ENCODE measurements around the gene ELL2.
"Not testable (repeated sequence)": the region's sequence is repeated elsewhere in the genome, so short reads cannot be mapped to it uniquely, and the experiment has no call there.

Gene ELL2

DNA sequence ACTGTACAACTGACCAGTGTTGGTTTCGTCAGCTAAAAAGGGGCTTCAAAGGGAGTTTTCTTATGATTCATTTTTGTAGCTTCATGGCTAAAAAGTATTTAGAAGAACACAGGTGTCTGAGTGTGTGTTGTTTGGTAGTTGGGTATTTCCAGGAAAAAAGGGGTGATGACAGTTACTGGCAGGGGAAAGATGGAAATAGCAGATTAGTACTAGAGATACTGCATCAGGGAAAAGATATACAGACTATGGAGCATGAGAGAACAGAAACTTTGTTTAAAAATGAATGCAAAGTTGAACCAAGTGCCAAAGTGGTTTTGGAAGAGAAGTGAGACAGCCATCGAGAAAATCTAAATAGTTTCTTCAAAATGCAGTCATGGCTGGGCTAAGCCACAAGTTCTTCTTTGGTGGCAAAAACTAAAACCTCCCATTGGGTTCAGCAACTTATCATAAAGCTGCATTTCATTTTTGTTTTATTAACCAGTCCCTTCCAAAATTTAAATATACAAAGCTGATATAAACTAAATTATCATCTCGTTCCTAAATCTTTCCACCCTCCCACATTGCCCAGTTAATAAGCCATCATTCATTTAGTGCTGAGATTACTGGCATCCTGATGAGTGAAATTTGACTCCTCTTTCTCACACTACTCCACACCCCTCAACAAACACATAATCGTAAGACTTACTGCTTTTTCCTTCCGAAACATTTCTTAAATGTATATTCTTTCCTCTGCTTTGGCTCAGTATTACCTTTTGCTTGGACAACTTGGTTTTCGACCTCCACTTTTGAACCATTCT lies 33.5 kb downstream of the ELL2 start:
- no peak for DNase-seq

DNA sequence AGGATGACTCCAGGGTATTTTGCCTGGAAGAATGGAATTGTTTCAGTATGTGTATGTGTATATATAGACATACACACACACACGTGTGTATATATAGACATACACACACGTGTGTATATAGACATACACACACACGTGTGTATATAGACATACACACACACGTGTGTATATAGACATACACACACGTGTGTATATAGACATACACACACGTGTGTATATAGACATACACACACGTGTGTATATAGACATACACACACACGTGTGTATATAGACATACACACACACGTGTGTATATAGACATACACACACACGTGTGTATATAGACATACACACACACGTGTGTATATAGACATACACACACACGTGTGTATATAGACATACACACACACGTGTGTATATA lies 34.4 kb downstream of the ELL2 start:
- DNase-seq: not testable (repeated sequence)

DNA sequence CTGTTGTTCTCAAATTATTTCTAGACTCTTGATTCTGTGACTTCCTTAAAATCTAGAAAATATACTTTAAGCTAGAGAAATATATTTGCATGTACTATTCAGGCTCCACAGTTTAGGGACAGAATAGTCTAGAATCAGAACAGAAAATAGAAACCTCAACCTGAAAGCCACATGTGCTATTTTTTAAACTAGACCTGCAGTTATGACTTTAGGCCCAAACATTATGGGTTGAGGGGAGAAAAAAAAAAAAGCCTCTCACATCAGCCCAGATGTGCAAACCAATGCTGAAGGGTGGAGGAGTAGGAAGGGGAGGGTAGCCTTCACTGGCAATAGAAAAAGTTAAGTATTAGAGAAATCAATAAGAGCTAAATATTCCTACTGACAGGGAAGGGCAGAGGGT lies 35.7 kb downstream of the ELL2 start:
- DNase-seq: no peak

DNA sequence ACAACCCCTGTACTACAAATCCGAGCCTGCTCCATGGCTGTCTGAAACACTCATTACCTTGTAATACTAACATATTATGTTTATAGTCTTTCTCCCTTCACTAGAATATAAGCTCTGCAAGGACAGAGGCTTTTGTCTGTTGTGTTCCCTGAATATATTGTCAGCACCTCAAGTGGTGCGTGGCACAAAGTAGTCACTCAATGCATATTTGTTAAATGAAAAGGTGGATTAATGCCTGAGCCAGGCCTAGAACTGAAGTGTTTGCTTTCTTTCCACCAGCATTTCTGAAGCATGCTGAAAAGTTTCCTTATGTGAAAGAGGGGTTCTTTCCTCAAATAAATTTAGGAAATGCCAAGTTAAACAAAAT lies 36.3 kb downstream of the ELL2 start:
- no peak for DNase-seq

DNA sequence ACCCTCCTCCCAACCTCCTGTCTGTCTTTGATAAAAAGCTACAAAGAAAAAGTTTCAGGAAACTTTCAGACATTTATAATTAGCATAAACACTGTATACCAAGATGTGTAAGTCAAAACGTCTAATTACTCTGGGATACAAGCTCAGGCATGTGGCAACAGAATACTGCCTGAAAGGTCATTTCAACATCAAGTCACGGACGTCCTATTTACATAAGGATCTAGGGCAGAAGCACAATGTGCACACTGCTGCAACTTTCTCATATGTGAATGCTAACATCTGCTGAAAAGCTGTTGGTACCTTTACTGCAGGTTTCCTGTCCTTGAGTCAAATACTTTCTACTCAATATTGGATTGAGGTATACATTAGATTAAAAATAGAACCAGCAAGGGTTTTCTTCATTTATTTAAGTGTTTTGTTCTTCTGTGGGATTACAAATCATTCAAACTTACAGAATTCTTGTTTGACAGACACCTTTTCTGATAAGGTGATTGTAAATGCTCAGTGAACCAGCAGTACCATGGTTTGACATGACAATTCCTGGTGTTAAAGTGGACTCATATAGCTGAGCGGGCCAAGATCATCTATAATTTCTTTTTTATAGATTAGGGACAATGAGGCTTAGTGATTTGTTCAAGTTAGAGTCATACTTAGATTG lies 36.8 kb downstream of the ELL2 start:
- no peak for DNase-seq

DNA sequence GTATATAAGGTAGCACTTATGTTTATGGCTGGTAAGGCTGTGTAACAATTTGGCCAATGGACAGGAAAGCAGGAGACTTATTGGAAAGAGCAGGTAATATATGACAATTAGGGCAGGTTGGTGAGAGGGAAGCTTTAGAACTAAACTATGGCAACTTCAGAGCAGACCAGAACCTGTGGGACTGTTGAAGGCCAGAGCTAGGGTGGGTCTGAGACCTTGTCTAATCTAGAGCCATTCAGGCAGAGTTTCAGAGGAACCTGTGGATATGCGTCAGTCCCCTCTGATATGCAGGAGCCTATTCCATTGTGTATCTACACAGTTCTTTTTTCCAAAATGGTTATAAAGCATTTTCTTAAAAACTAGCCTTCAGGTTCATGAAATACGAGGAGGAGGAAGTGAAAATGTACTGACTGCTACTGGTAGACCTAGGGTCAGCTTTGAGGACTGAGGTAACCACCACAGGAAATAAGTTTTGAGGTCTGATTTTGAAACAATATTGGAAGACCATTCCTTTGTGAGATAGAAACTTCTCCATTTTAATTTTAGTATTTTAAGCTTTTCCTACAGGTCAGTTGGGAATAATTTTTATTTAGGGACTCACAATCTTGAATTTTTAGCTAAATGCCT lies 37.6 kb downstream of the ELL2 start:
- DNase-seq: no peak

DNA sequence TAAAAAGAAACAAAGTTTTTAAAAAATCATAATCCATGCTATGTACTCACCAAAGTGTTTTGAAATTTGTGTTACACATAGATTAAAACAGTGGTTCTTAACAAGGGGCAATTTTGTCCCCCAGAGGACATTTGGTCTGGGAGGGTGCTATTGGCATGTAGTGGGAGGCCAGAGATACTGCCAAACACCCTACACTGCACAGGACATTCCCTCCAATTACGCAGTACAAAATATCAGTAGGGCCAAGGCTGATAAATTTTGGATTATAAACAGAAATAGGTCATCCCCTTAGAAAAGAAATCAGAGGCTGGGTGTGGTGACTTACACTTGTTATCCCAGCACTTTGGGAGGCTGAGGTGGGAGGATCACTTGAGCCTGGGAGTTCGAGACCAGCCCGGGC lies 38.9 kb downstream of the ELL2 start:
- DNase-seq: no peak

DNA sequence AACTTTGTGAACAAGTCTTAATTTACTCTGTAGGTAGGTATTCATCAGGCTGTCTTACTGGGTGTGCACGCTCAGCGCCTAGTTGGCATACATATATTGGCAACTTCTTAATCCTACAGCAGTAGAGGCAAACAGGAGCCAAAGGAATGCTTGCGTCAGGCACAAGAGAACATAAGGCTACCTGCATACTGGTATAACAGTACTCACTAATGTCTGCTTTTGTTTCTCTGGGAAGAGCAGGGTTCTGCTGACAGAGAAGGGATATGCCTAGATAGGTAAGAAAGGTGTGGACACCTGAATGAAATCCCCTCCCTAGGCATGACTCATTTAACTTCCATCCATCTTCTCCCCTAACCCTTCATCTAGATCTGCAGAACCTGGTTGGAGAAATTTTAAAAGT lies 40.1 kb downstream of the ELL2 start:
- DNase-seq: no peak

DNA sequence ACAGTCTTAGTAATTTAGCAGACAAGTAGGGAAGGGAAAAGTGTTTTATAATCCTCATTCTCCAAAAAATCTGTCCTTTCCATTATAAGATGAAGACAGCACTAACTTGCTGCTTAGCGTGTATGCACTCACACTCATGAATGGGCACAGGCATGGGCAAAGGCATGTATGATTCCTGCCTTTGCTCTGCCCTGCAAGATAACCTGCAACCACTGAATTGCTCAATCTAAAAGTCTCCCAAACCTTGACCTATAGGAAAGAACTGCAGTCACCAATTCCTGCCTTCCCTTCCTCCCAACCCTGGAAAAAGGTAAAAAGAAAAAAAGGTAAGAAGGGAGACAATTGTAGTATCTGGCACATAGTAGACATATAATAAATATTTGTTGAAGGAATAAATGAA lies 40.8 kb downstream of the ELL2 start:
- no peak for DNase-seq

DNA sequence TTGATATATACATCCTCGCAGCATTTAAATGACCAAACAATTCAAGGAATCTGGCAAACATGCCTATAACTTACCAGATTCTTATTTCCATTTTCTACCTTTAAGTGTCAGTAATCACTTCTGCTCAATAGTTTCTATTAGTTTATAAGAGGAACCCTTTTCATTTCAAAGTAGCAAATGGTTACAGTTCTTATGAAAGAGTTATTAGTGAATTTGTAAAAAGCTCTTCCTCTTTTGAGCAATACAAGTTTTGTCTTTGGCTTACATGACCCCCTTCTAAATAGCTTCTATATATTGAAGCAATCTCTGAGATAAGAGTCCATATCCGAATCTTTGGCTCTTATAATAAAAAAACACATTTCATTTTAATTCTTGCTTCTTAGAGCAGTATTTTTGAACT lies 42.0 kb downstream of the ELL2 start:
- DNase-seq: no peak

DNA sequence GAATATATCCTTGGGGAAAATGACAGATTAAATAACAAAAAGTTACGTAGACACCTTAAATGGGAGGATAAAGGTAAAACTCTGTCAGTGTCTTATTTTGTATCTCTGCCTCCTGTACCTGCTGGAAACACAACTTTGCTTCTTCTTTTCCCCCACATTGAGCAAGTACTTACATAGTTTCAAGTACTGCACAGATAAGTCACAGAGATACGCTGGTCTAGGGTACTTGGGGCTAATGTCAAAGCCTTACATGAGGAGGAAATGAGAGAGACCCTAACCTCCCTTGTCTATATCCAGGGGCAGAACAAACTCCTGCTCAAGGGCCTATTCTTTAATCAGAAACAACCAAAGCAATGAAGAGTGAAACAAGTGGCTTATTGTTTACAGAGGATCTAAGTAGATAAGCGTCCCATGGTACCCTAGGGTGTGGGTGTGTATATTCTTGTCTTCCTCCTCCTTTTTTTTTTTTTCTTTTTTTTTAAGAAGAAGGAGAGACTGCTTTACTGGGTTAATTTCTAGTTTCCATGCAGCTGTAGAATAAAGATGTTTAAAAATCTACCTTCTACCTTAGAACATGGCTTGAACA lies 43.1 kb downstream of the ELL2 start:
- no peak for DNase-seq

DNA sequence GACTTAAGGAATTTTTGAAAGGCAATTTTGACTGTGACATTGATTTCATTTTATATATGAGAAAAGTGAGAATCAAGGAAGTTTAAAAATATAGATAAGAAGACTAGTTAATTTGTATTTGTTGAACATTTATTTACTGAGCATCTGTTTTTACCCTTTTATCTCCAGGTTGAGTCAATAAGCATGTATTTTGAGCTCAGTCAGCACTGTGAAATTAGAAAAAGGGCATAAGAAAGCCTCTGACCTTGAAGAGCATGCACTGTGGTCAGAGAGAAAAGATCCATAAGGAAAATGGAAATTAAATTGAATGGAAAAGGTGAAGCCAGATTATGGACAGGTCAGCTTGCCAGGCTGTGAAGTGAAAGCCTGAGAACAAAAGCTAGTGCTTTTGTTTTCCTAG lies 44.4 kb downstream of the ELL2 start:
- DNase-seq: no peak

DNA sequence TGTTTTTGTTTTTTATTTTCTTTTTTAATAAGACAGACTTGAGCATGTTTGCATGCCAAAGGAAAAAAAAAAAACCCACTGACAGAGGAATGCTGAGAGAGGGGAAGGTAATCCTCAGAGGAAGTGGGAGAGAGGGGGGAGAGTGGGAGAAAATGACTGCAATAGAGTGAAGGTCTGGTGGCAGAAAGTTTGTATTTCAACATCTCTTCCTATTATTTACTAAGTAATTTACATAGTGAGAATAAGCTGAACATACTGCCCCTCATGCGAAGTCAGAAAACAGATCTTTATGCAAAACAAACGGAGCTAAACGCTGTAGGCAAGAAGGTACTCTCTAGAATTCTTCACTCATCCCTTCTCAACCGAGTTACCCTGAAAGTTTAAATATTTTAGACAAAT lies 45.0 kb downstream of the ELL2 start:
- DNase-seq: no peak

DNA sequence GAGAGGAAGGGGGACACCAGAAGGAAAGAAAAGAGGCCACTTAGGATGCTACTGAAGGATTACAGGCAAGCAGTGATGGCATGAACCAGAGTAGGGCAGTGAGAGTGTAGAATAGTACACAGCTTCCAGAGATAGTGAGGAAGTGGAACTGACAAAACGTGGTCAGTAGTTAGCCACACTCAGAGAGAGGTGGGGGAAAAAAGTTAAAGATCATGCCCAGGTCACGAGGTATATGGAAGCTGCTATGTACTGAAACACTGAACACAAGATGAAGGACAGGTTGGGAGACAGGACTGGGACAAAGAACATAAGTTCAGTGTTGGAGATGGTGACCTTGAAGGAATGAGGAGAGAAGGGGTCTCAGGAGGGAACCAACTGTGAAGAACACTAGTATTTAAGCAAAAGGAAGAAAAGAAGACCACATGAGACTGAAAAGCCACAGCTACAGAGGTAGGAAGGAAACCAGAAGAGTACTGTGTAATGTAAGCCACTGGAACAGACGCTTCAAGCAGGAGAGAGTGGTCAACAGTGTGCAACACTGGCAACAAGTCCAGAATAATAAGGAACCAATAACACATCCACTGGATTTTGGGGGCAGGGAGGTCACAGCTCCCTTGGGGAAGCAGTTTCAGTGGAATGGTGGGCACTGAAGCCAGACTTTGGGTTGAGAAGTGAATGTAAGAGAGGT lies 45.5 kb downstream of the ELL2 start:
- no peak for DNase-seq

DNA sequence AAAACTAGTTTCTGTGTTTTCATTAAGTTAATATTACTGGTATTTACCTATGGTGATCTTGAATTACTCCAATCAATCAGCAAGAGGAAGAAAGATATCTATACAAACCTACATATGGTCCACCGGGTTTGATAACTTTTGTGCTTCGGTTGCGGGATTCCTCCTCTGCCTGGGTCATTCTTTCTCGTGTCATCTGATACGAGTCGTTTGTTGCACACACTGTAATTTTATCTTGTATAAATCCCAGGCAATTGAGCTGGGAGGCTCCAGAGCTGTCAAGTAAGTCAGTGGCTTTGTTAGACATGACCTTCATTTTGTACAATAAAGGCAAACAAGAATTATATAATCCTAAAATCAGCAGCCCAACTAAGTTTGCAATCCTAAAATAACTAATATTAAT lies 48.0 kb downstream of the ELL2 start:
- no peak for DNase-seq

DNA sequence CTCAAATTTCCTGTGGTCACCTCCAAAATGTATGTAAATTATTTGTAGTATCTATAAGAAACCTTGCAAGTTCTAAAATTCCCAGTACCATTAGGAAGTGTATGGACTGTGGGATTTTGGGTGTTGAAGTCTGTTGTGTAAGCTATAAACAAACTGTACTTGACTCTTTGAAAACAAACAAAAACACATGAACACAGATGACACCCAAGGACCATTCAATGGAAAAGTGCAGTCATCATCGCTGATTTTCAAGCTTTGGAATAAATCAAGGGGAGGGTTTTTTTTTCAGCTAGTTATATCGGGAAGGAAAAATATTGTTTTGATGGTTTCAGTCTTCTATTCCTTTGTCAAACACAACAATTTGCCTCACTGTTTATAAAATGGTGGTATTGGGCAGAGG lies 49.6 kb downstream of the ELL2 start:
- no peak for DNase-seq

DNA sequence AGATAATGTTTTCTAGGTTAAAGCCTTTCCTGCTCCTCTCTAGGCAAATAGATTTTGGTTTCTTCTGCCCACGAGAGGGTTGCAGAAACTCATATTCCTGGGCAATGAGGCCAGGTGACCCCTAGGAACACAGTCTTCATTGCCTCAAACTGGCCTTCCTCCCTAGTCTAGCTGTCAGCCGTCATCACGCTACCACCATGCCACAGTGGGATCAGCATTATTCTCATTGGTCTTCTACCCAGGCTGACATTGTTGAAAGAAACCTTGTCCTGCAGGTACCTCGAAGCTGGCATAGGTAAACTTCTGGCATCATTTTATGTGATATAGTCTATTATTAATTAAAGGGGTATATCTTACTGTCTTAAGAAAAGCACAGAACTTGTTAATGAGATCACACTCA lies 51.1 kb downstream of the ELL2 start:
- DNase-seq: no peak

DNA sequence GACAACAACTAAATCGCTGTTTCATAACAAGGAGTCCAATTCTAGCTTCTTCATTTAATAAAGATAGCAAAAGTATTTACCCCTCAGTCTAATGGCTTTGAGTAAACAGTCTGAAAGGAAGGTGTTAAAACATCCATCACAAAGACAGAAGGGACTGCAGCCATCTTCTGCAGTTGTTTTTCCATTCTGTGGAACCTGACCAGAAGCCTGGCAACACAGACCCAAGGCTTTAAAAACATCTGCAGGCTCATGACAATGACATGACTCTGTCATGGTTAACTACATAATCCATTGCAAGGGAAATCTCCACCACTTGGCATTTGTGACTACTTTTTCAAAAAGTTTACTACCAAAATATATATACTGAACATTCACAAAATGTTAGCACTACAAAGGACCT lies 51.9 kb downstream of the ELL2 start:
- DNase-seq: no peak

DNA sequence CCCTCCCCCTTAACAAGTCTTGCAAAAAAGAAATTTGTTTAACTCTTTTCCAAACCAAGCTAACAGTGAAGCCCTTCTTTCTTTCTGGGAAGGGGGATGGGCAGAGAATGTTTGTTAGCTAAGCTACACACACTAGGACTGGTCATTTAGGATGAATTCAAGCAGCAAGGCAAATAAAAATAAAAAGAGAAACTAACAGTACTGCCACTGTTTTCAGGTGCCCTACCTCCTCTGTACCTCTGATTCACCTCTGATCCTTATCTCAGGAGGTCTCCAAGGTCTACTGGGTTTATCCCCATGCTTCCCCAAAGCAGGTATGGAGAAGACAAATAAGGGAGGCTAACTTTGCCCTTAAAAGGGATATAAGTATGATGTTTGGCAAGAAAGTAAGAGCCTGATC lies 52.9 kb downstream of the ELL2 start:
- DNase-seq: no peak

DNA sequence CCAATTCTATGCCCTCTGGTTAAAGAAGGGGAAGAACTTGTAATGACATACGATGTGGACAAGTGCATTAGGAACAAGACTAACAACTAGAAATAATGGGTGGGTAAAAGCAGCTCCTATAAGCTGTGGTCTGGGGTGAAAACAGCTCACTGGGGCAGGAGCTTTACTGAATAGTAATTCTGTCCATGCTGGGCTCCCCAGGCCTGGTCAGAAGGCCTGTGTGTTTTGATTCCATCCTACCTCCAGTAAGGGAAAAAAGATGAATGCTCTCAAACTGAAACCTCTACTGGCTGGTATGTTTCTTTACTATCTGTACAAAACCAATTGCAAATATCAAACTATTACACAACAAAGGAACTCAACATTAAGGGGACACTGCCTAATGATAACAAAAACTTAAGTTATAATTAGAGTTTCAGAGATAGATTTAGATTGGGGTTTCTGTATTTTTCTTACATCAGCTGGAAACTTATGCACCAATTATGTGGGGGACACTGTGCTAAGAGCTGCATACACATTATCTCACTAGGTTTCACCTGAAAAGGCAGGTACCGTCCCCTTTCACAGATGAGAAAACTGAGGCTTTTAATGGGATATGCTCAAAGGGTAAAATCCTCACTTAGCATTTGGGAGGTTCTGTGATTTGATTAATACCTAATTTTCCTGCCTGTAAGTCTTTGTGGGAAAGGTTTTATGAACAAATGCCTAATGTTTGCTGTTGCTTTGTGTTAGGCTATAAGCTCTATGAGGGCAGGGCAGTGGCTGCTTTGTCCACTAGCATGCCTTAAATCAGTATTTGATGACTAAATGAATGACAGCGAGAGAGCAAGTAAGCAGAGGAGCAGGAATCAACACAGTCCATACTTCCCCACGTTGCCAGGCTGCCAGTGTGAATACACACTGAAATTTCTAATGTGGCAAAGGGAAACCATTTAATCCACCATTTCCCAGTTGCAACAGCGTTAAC lies 53.6 kb downstream of the ELL2 start:
- DNase-seq: no peak

DNA sequence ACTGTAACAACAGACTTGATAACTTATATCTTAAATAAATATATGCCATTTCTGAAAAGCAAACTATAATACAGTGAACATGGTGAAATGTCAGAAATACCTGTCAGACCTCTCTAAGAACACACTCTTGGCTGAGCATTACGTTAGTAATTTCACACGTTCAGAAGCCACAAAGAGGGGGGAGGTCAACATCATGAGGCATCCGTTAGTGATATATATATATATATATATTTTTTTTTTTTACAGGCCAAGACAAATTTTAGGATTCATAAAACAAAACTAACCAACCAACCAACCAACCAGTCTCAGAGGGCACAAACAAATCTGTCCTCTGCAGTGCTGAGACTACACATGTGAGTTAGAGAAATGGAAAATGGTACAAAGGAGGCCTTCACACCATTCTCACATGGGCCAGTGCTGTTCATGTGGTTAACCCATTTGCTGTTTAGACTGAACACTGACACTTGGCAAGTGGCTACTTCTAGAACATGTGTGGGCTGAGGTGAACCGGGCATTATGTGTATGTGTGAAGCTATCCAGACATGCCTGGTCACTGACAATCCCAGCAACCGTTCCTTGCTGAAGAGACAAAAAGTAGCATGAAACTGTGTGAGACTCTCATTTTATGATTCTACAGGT lies 54.5 kb downstream of the ELL2 start:
- DNase-seq: no peak

DNA sequence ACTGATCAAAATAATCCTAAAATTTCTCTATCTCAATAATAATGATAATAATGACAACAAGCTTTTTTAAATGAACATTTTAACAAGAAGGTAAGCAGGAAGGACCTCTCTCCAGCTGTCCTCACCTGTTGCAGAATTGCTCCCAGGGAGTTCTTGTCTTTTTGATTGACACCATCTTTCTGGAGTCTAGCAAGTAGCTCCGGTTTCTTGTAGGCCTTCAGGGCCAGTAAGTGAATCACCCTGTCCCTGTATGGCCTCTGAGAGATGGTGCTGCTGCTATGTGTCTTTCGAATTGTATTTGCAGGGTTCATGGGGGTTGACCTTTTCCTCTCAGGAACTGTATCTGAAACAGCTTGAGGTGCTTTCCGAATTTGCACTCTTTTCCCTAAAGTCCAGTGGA lies 55.3 kb downstream of the ELL2 start:
- not testable (repeated sequence) for DNase-seq
